ENCODE data around the gene NXPH1.

GRCh38 chr7:8781166-8781565 is 347.8 kb downstream of the NXPH1 start:
- TF ChIP-seq CTCF (IDR thresholded peaks at IDR 0.05; ENCODE audit: low read length), result no peak
- TF ChIP-seq EZH2 (IDR thresholded peaks at IDR 0.05; ENCODE audit: borderline replicate concordance, low read length), result no peak

Measured in OCI-LY1 (cell line).